HEK293 (cell line): Measurements from ENCODE around the gene FCN3.

Experiments
- CTCF ChIA-PET: fragments of 350-600 bp; formaldehyde crosslinking; extraction: SDS; loops from one replicate; lab custom pipeline; 2021; ENCODE audit warnings: antibody characterized with exemption; lab: Yijun Ruan, JAX
- POLR2A ChIA-PET: fragments of 300-600 bp; formaldehyde crosslinking; extraction: SDS; loops from one replicate; lab custom pipeline; 2020; ENCODE audit warnings: antibody characterized with exemption, inconsistent platforms; lab: Yijun Ruan, JAX
- H3K27ac ChIP-seq: fragments of 200-500 bp; sonication (Bioruptor generic); 2 replicates; pipeline ENCODE4 v1.5.1; 2014; ENCODE audit warnings: low read depth, low read length, control low read depth, inconsistent platforms; ENCODE audit errors: extremely low read depth
- H3K36me3 ChIP-seq, 2 experiments: fragments of 200-500 bp in 1 of 2; sonication (Bioruptor generic) in 1 of 2; 1 replicate in 1 of 2; 2 replicates in 1 of 2; pipeline ENCODE4 v1.5.1; 2014 to 2017; ENCODE audit warnings: inconsistent platforms in 2 of 2, low read length in 2 of 2; ENCODE audit not compliant: control insufficient read depth in 2 of 2, insufficient read depth in 1 of 2
- H3K4me1 ChIP-seq: fragments of 200-500 bp; sonication (Bioruptor generic); 2 replicates; pipeline ENCODE4 v1.5.1; 2014; ENCODE audit warnings: mild to moderate bottlenecking, low read length, inconsistent platforms; ENCODE audit not compliant: control insufficient read depth, insufficient read depth
- H3K4me3 ChIP-seq: 2 replicates; pipeline ENCODE4 v1.5.1; 2011; ENCODE audit warnings: low read depth, mild to moderate bottlenecking, control low read depth, low read length, moderate library complexity
- H3K9me3 ChIP-seq: fragments of 200-500 bp; sonication (Bioruptor generic); 2 replicates; pipeline ENCODE4 v1.5.1; 2014; ENCODE audit warnings: low read depth, low read length, inconsistent platforms; ENCODE audit not compliant: control insufficient read depth, insufficient read depth
- KLF10 ChIP-seq: fragments of 450-650 bp; IDR thresholded peaks from 2 replicates; pipeline ENCODE4 v1.5.1; 2018; ENCODE audit warnings: missing biosample characterization, mild to moderate bottlenecking, missing genetic modification characterization
- KLF17 ChIP-seq: fragments of 450-650 bp; formaldehyde crosslinking; IDR thresholded peaks from 2 replicates; pipeline ENCODE4 v1.5.1; 2016; ENCODE audit warnings: missing biosample characterization, missing genetic modification characterization
- PRDM4 ChIP-seq: fragments of 450-650 bp; formaldehyde crosslinking; IDR thresholded peaks from 2 replicates; pipeline ENCODE4 v1.5.1; 2017; ENCODE audit warnings: missing biosample characterization, missing genetic modification characterization
- REST ChIP-seq: fragments of 450-650 bp; formaldehyde crosslinking; IDR thresholded peaks from 2 replicates; pipeline ENCODE4 v1.5.1; 2016; ENCODE audit warnings: missing biosample characterization, missing genetic modification characterization
- SETDB1 ChIP-seq: IDR thresholded peaks from one replicate; pipeline ENCODE4 v1.6.1; 2017; ENCODE audit warnings: mild to moderate bottlenecking, low read length, moderate library complexity, mixed read lengths; ENCODE audit not compliant: insufficient read length
- SP2 ChIP-seq: fragments of 450-650 bp; formaldehyde crosslinking; IDR thresholded peaks from 2 replicates; pipeline ENCODE4 v1.5.1; 2016; ENCODE audit warnings: missing biosample characterization, missing genetic modification characterization
- ZBTB26 ChIP-seq: fragments of 450-650 bp; formaldehyde crosslinking; optimal IDR thresholded peaks from 2 replicates; pipeline ENCODE3; 2016; ENCODE audit warnings: missing biosample characterization, mild to moderate bottlenecking, missing genetic modification characterization
- ZFHX2 ChIP-seq: fragments of 450-650 bp; formaldehyde crosslinking; conservative IDR thresholded peaks from 2 replicates; pipeline ENCODE4 v1.5.1; 2016; ENCODE audit warnings: missing biosample characterization, missing genetic modification characterization
- ZFP37 ChIP-seq: fragments of 450-650 bp; formaldehyde crosslinking; IDR thresholded peaks from 2 replicates; pipeline ENCODE4 v1.5.1; 2016; ENCODE audit warnings: missing biosample characterization, missing genetic modification characterization
- ZNF10 ChIP-seq: fragments of 450-650 bp; formaldehyde crosslinking; IDR thresholded peaks from 2 replicates; pipeline ENCODE4 v1.5.1; 2017; ENCODE audit warnings: missing biosample characterization, missing genetic modification characterization
- ZNF157 ChIP-seq: fragments of 450-650 bp; formaldehyde crosslinking; IDR thresholded peaks from 2 replicates; pipeline ENCODE4 v1.5.1; 2016; ENCODE audit warnings: missing biosample characterization, missing genetic modification characterization
- ZNF24 ChIP-seq: fragments of 450-650 bp; formaldehyde crosslinking; IDR thresholded peaks from 2 replicates; pipeline ENCODE4 v1.5.1; 2016; ENCODE audit warnings: missing biosample characterization, missing genetic modification characterization
- ZNF518A ChIP-seq: fragments of 450-650 bp; formaldehyde crosslinking; conservative IDR thresholded peaks from 2 replicates; pipeline ENCODE4 v1.5.1; 2016; ENCODE audit warnings: low read depth, missing biosample characterization, missing genetic modification characterization
- ZNF558 ChIP-seq: fragments of 450-650 bp; formaldehyde crosslinking; IDR thresholded peaks from 2 replicates; pipeline ENCODE4 v1.5.1; 2016; ENCODE audit warnings: missing biosample characterization, missing genetic modification characterization
- ZNF660 ChIP-seq: fragments of 450-650 bp; IDR thresholded peaks from 2 replicates; pipeline ENCODE4 v1.5.1; 2018; ENCODE audit warnings: missing biosample characterization, mild to moderate bottlenecking, missing genetic modification characterization
- ZNF792 ChIP-seq: fragments of 450-650 bp; formaldehyde crosslinking; IDR thresholded peaks from 2 replicates; pipeline ENCODE4 v1.5.1; 2016; ENCODE audit warnings: missing biosample characterization, missing genetic modification characterization

FCN3 gene

GRCh38 chr1:27349784-27350662 lies 24.6 kb downstream of the FCN3 start:
- H3K27ac ChIP-seq = no peak overlapping the region
- TF ChIP-seq KLF17 (tag by site-specific recombination) = 0 out of 2 replicates have a peak, but pooled peaks have one; percentile 4
- TF ChIP-seq ZNF792 = no peak
- TF ChIP-seq KLF10 (tag by site-specific recombination) = no peak
- TF ChIP-seq ZBTB26 (tag by site-specific recombination) = peak; percentile 68
- peak; percentile 42; the same call in 1 of the 2 replicates for TF ChIP-seq SP2
- peak; percentile 47 for TF ChIP-seq ZFHX2 (tag by site-specific recombination)
- no peak for TF ChIP-seq ZNF518A
- TF ChIP-seq ZNF660 (tag by site-specific recombination) = no peak
- TF ChIP-seq ZFP37 (tag by site-specific recombination) = no peak
- TF ChIP-seq SETDB1 = no peak
- no peak for TF ChIP-seq ZNF558
- no peak for TF ChIP-seq ZNF157 (tag by site-specific recombination)
- CTCF ChIA-PET = interaction anchor here (0.7 to 3.2 kb wide), 5 partner anchors 15 to 46 kb away, joined by 3 to 17 read pairs (median 4); no protein-coding TSS in a partner anchor
- no peak overlapping the region; the same call in 1 of the 2 replicates for H3K4me3 ChIP-seq
- no peaks in the 10 kb centered on the region for H3K9me3 ChIP-seq
- peaks cover 4% of the 10 kb centered on the region for H3K4me1 ChIP-seq
- POLR2A ChIA-PET = interaction anchor here (0.6 to 2.0 kb wide), 7 partner anchors 11 to 195 kb away, joined by 3 to 17 read pairs (median 5); partner anchors contain the start of genes MAP3K6, SLC9A1 and TMEM222
- H3K36me3 ChIP-seq = peaks cover 0 to 19% of the 10 kb centered on the region in 2 experiments; a peak in 1 of 3 replicates

GRCh38 chr1:27348861-27349783 lies 25.5 kb downstream of the FCN3 start:
- CTCF ChIA-PET = interaction anchor here (0.7 to 3.2 kb wide), 6 partner anchors 16 to 46 kb away, joined by 3 to 17 read pairs (median 6); partner anchors contain the start of gene MAP3K6
- H3K4me3 ChIP-seq = peak overlapping the region; percentile 13
- H3K27ac ChIP-seq = no peak overlapping the region
- peaks cover 4% of the 10 kb centered on the region for H3K4me1 ChIP-seq
- no peaks in the 10 kb centered on the region for H3K9me3 ChIP-seq
- peaks cover 0 to 18% of the 10 kb centered on the region in 2 experiments; a peak in 1 of 3 replicates for H3K36me3 ChIP-seq
- POLR2A ChIA-PET = interaction anchor here (0.6 to 2.0 kb wide), 9 partner anchors 10 to 449 kb away, joined by 3 to 17 read pairs (median 5); partner anchors contain the start of genes GPATCH3, MAP3K6, SLC9A1 and TMEM222
- 0 out of 2 replicates have a peak, but pooled peaks have one; percentile 7 for TF ChIP-seq PRDM4 (tag by site-specific recombination)
- no peak for TF ChIP-seq REST (tag by site-specific recombination)
- no peak for TF ChIP-seq ZNF24 (tag by site-specific recombination)
- no peak for TF ChIP-seq ZNF10 (tag by site-specific recombination)
